ENCODE measurements around the gene IGF2BP2. TPM values are rescaled to one million over a fixed set of nuclear protein-coding genes. Genes with fewer than 3 reads are reported as not detected.

Gene IGF2BP2
- total RNA-seq, 1 experiment from 2014 or later: 75.9 TPM

GRCh38 chr3:185733980-185734724 lies 90.7 kb downstream of the IGF2BP2 start:
- Mint-ChIP-seq H3K36me3 (ENCODE audit: insufficient read depth, unreplicated experiment) (no peaks in the 10 kb centered on the region), H3K9me3 (ENCODE audit: unreplicated experiment) (no peaks in the 10 kb centered on the region), H3K27me3 (ENCODE audit: insufficient read depth, unreplicated experiment) (no peaks in the 10 kb centered on the region), H3K4me3 (ENCODE audit: unreplicated experiment) (no peak overlapping the region), H3K27ac (ENCODE audit: unreplicated experiment) (no peak overlapping the region), H3K4me1 (ENCODE audit: low read depth, unreplicated experiment) (peaks cover 26% of the 10 kb centered on the region)
- no TSS peak for BruUV-seq (replicated peaks)
- H3K27me3 ChIP-seq (replicated peaks; ENCODE audit: control insufficient read depth, insufficient read depth, low read length): no peaks in the 10 kb centered on the region
- intact Hi-C loops (cut with micrococcal nuclease; ENCODE audit: unreplicated experiment): loop anchor here (1.0 to 5.0 kb wide), 4 partner anchors 34 to 173 kb away; no protein-coding TSS in a partner anchor
- CTCF ChIA-PET: interaction anchor here (0.6 to 2.5 kb wide), 12 partner anchors 13 to 209 kb away, joined by 3 to 21 read pairs (median 3); no protein-coding TSS in a partner anchor
- no peaks in the 10 kb centered on the region for H3K9me3 ChIP-seq
- no peaks in the 10 kb centered on the region for H3K36me3 ChIP-seq (ENCODE audit: control insufficient read depth, insufficient read depth, low read length)
- TF ChIP-seq, protein P1, sequence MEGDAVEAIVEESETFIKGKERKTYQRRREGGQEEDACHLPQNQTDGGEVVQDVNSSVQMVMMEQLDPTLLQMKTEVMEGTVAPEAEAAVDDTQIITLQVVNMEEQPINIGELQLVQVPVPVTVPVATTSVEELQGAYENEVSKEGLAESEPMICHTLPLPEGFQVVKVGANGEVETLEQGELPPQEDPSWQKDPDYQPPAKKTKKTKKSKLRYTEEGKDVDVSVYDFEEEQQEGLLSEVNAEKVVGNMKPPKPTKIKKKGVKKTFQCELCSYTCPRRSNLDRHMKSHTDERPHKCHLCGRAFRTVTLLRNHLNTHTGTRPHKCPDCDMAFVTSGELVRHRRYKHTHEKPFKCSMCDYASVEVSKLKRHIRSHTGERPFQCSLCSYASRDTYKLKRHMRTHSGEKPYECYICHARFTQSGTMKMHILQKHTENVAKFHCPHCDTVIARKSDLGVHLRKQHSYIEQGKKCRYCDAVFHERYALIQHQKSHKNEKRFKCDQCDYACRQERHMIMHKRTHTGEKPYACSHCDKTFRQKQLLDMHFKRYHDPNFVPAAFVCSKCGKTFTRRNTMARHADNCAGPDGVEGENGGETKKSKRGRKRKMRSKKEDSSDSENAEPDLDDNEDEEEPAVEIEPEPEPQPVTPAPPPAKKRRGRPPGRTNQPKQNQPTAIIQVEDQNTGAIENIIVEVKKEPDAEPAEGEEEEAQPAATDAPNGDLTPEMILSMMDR (IDR thresholded peaks at IDR 0.05; ENCODE audit: insufficient read depth in 1 of 2, low read depth in 1 of 2, low read length in 1 of 2, severe bottlenecking in 1 of 2, unreplicated experiment in 1 of 2): peak; percentile 64 to 74
- POLR2A ChIA-PET: interaction anchor here (0.6 kb wide), 1 partner anchor 39 kb away, joined by 3 read pairs; no protein-coding TSS in a partner anchor
- no peak overlapping the region for H3K4me3 ChIP-seq (ENCODE audit: low read depth, low read length)
- DNase-seq: peak; percentile 73 to 78
- peaks cover 17% of the 10 kb centered on the region for H3K4me1 ChIP-seq

DNA sequence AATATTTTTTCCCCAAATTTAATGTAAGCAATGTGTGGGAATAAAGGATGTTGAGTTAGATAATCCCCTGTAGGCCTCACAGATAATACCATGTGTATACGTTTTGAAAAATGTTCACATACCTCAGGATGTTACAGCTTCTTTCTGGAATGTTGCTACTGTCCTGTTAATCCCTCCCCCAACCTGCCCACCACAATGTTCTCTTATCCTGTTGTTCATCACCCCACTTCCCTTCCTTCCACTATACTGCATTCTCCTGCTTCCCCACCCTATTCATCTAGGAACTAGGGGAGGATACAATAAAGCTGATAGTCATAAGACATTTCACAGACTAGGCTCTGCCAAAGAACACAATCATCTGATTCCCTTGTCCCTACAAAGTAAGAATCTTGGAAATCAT lies 92.1 kb downstream of the IGF2BP2 start:
- peaks cover 16% of the 10 kb centered on the region for H3K4me1 ChIP-seq
- Mint-ChIP-seq H3K4me3 (ENCODE audit: unreplicated experiment) (no peak overlapping the region), H3K36me3 (ENCODE audit: insufficient read depth, unreplicated experiment) (peaks cover 6% of the 10 kb centered on the region), H3K27me3 (ENCODE audit: insufficient read depth, unreplicated experiment) (no peaks in the 10 kb centered on the region), H3K27ac (ENCODE audit: unreplicated experiment) (peak overlapping the region; percentile 42), H3K9me3 (ENCODE audit: unreplicated experiment) (no peaks in the 10 kb centered on the region), H3K4me1 (ENCODE audit: low read depth, unreplicated experiment) (peaks cover 31% of the 10 kb centered on the region)
- intact Hi-C loops (cut with micrococcal nuclease; ENCODE audit: unreplicated experiment): loop anchor here (5.0 kb wide), 1 partner anchor 175 kb away; no protein-coding TSS in a partner anchor
- POLR2A ChIA-PET: no interaction called here
- no TSS peak for BruUV-seq (replicated peaks)
- no peaks in the 10 kb centered on the region for H3K27me3 ChIP-seq (replicated peaks; ENCODE audit: control insufficient read depth, insufficient read depth, low read length)
- no peak for DNase-seq
- TF ChIP-seq, protein P1 (IDR thresholded peaks at IDR 0.05; ENCODE audit: insufficient read depth in 1 of 2, low read depth in 1 of 2, low read length in 1 of 2, severe bottlenecking in 1 of 2, unreplicated experiment in 1 of 2): no peak
- H3K9me3 ChIP-seq: no peaks in the 10 kb centered on the region
- CTCF ChIA-PET: interaction anchor here (0.6 to 2.5 kb wide), 3 partner anchors 33 to 72 kb away, joined by 4 to 12 read pairs (median 5); no protein-coding TSS in a partner anchor
- no peaks in the 10 kb centered on the region for H3K36me3 ChIP-seq (ENCODE audit: control insufficient read depth, insufficient read depth, low read length)
- no peak overlapping the region for H3K4me3 ChIP-seq (ENCODE audit: low read depth, low read length)

- Histone ChIP-seq H3K4me1 (peaks cover 27% of the 10 kb centered on the region), H3K36me3 (ENCODE audit: control insufficient read depth, insufficient read depth, low read length) (no peaks in the 10 kb centered on the region), H3K27me3 (replicated peaks; ENCODE audit: control insufficient read depth, insufficient read depth, low read length) (no peaks in the 10 kb centered on the region), H3K4me3 (ENCODE audit: low read depth, low read length) (no peak overlapping the region), H3K9me3 (no peaks in the 10 kb centered on the region)
- no TSS peak for BruUV-seq (replicated peaks)
- TF ChIP-seq, protein P1 (IDR thresholded peaks at IDR 0.05; ENCODE audit: insufficient read depth in 1 of 2, low read depth in 1 of 2, low read length in 1 of 2, severe bottlenecking in 1 of 2, unreplicated experiment in 1 of 2): no peak
- DNase-seq: no peak
- Mint-ChIP-seq H3K27ac (ENCODE audit: unreplicated experiment) (no peak overlapping the region), H3K4me1 (ENCODE audit: low read depth, unreplicated experiment) (peaks cover 28% of the 10 kb centered on the region), H3K27me3 (ENCODE audit: insufficient read depth, unreplicated experiment) (no peaks in the 10 kb centered on the region), H3K4me3 (ENCODE audit: unreplicated experiment) (no peak overlapping the region), H3K36me3 (ENCODE audit: insufficient read depth, unreplicated experiment) (peaks cover 21% of the 10 kb centered on the region), H3K9me3 (ENCODE audit: unreplicated experiment) (no peaks in the 10 kb centered on the region)
- ChIA-PET CTCF (no interaction called here), POLR2A (no interaction called here)
- intact Hi-C loops (cut with micrococcal nuclease; ENCODE audit: unreplicated experiment): loop anchor here (5.0 kb wide), 1 partner anchor 177 kb away; no protein-coding TSS in a partner anchor
Measured at GRCh38 chr3:185730550-185730949, 94.3 kb downstream of the IGF2BP2 start.
